K562 (cell line): ENCODE results near the gene MALAT1. TPM values are rescaled to one million over a fixed set of nuclear protein-coding genes. Genes with fewer than 3 reads are reported as not detected.
A peak's percentile ranks its signal among the peaks of the same experiment; 100 is the strongest.

ENCODE experiments used
- CHD4 ChIP-seq: fragments of 200-600 bp; sonication (generic); IDR thresholded peaks from 3 replicates; pipeline ENCODE4 v1.6.1; 2012; ENCODE audit warnings: low read depth, mild to moderate bottlenecking, mixed read lengths, low read length, inconsistent platforms; ENCODE audit not compliant: insufficient read depth, insufficient replicate concordance, poor library complexity, severe bottlenecking
- CXXC5 ChIP-seq: fragments of 250-450 bp; sonication (Bioruptor Pico); IDR thresholded peaks from 2 replicates; pipeline ENCODE4 v1.8.0; 2022; ENCODE audit warnings: inconsistent platforms, mild to moderate bottlenecking, moderate library complexity
- GABPA ChIP-seq: fragments of 200-800 bp; sonication (Bioruptor generic); conservative IDR thresholded peaks from 2 replicates; pipeline ENCODE4 v1.6.1; 2016; ENCODE audit warnings: low read depth, missing genetic modification characterization, missing compliant biosample characterization
- PHB ChIP-seq: fragments of 250-450 bp; sonication (Bioruptor Pico); IDR thresholded peaks from 2 replicates; pipeline ENCODE4 v1.5.0; 2021
- POLR3A ChIP-seq: IDR thresholded peaks from 2 replicates; pipeline ENCODE4 v1.6.1; 2011; ENCODE audit warnings: borderline replicate concordance, mild to moderate bottlenecking, moderate library complexity; ENCODE audit not compliant: insufficient read length, insufficient read depth; ENCODE audit errors: extremely low read depth
- ZNF133 ChIP-seq: fragments of 250-450 bp; sonication (Bioruptor Pico); IDR thresholded peaks from 2 replicates; pipeline ENCODE4 v1.4.0; 2020; ENCODE audit warnings: mild to moderate bottlenecking
- polyA plus RNA-seq, 8 experiments: library from polyadenylated mRNA; depleted of rRNA in 4 of 8; stranded (reverse) in 5 of 8; unstranded in 3 of 8; fragments of >200 nt; fragmentation: Nextera tagmentation in 2 of 8; fragmentation: Illumina TruSeq in 1 of 8; extraction: Ambion mirVana in 2 of 8; extraction: Trizol in 1 of 8; gene quantifications; 2 replicates each; pipeline versions ENCODE4 v1.2.1 to v1.2.3, GENCODE V29; 2011 to 2014; ENCODE audit warnings: inconsistent platforms in 1 of 8, missing spikeins in 1 of 8
- total RNA-seq, 7 experiments: library from RNA; depleted of rRNA in 6 of 7; stranded (reverse); fragments of >200 nt in 6 of 7; fragmentation: Illumina TruSeq in 2 of 7; extraction: Trizol in 2 of 7; gene quantifications; 2 replicates each; pipeline versions ENCODE4 v1.2.1 to v1.2.3, GENCODE V29; 2011 to 2021; ENCODE audit warnings: low replicate concordance in 1 of 7
- TF ChIP-seq, protein P1 (sequence below): fragments of 450-650 bp; IDR thresholded peaks from 2 replicates; pipeline ENCODE4 v1.6.1; 2018; ENCODE audit not compliant: partially characterized antibody
- TF ChIP-seq, protein P2 (sequence below): fragments of 450-650 bp; IDR thresholded peaks from 2 replicates; pipeline ENCODE4 v1.7.0; 2016; ENCODE audit warnings: borderline replicate concordance
- TF ChIP-seq, protein P3 (sequence below): fragments of 200-600 bp; sonication (generic); IDR thresholded peaks from one replicate; pipeline ENCODE4 v1.6.1; 2012; ENCODE audit warnings: mild to moderate bottlenecking, low read depth, low read length, inconsistent platforms

The MALAT1 gene
- total and polyA plus RNA-seq, 9 of the 15 experiments (the other 6 are each of a cell fraction or from before 2014, with no cell fraction given): 363 to 8,715 (median 2,351) TPM

DNA sequence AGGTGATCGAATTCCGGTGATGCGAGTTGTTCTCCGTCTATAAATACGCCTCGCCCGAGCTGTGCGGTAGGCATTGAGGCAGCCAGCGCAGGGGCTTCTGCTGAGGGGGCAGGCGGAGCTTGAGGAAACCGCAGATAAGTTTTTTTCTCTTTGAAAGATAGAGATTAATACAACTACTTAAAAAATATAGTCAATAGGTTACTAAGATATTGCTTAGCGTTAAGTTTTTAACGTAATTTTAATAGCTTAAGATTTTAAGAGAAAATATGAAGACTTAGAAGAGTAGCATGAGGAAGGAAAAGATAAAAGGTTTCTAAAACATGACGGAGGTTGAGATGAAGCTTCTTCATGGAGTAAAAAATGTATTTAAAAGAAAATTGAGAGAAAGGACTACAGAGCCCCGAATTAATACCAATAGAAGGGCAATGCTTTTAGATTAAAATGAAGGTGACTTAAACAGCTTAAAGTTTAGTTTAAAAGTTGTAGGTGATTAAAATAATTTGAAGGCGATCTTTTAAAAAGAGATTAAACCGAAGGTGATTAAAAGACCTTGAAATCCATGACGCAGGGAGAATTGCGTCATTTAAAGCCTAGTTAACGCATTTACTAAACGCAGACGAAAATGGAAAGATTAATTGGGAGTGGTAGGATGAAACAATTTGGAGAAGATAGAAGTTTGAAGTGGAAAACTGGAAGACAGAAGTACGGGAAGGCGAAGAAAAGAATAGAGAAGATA lies at the start of gene MALAT1 (continued):
- TF ChIP-seq, protein P1, sequence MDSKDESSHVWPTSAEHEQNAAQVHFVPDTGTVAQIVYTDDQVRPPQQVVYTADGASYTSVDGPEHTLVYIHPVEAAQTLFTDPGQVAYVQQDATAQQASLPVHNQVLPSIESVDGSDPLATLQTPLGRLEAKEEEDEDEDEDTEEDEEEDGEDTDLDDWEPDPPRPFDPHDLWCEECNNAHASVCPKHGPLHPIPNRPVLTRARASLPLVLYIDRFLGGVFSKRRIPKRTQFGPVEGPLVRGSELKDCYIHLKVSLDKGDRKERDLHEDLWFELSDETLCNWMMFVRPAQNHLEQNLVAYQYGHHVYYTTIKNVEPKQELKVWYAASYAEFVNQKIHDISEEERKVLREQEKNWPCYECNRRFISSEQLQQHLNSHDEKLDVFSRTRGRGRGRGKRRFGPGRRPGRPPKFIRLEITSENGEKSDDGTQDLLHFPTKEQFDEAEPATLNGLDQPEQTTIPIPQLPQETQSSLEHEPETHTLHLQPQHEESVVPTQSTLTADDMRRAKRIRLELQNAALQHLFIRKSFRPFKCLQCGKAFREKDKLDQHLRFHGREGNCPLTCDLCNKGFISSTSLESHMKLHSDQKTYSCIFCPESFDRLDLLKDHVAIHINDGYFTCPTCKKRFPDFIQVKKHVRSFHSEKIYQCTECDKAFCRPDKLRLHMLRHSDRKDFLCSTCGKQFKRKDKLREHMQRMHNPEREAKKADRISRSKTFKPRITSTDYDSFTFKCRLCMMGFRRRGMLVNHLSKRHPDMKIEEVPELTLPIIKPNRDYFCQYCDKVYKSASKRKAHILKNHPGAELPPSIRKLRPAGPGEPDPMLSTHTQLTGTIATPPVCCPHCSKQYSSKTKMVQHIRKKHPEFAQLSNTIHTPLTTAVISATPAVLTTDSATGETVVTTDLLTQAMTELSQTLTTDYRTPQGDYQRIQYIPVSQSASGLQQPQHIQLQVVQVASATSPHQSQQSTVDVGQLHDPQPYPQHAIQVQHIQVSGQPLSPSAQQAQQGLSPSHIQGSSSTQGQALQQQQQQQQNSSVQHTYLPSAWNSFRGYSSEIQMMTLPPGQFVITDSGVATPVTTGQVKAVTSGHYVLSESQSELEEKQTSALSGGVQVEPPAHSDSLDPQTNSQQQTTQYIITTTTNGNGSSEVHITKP: no peak
- TF ChIP-seq GABPA (no peak), ZNF133 (CRISPR knock-in tag) (peak; percentile 52; the same call in 1 of the 2 replicates), CXXC5 (CRISPR knock-in tag) (peak; percentile 93), PHB (CRISPR knock-in tag) (peak; percentile 97), POLR3A (no peak), CHD4 (no peak)
- TF ChIP-seq, protein P2, sequence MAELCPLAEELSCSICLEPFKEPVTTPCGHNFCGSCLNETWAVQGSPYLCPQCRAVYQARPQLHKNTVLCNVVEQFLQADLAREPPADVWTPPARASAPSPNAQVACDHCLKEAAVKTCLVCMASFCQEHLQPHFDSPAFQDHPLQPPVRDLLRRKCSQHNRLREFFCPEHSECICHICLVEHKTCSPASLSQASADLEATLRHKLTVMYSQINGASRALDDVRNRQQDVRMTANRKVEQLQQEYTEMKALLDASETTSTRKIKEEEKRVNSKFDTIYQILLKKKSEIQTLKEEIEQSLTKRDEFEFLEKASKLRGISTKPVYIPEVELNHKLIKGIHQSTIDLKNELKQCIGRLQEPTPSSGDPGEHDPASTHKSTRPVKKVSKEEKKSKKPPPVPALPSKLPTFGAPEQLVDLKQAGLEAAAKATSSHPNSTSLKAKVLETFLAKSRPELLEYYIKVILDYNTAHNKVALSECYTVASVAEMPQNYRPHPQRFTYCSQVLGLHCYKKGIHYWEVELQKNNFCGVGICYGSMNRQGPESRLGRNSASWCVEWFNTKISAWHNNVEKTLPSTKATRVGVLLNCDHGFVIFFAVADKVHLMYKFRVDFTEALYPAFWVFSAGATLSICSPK: no peak
- TF ChIP-seq, protein P3, sequence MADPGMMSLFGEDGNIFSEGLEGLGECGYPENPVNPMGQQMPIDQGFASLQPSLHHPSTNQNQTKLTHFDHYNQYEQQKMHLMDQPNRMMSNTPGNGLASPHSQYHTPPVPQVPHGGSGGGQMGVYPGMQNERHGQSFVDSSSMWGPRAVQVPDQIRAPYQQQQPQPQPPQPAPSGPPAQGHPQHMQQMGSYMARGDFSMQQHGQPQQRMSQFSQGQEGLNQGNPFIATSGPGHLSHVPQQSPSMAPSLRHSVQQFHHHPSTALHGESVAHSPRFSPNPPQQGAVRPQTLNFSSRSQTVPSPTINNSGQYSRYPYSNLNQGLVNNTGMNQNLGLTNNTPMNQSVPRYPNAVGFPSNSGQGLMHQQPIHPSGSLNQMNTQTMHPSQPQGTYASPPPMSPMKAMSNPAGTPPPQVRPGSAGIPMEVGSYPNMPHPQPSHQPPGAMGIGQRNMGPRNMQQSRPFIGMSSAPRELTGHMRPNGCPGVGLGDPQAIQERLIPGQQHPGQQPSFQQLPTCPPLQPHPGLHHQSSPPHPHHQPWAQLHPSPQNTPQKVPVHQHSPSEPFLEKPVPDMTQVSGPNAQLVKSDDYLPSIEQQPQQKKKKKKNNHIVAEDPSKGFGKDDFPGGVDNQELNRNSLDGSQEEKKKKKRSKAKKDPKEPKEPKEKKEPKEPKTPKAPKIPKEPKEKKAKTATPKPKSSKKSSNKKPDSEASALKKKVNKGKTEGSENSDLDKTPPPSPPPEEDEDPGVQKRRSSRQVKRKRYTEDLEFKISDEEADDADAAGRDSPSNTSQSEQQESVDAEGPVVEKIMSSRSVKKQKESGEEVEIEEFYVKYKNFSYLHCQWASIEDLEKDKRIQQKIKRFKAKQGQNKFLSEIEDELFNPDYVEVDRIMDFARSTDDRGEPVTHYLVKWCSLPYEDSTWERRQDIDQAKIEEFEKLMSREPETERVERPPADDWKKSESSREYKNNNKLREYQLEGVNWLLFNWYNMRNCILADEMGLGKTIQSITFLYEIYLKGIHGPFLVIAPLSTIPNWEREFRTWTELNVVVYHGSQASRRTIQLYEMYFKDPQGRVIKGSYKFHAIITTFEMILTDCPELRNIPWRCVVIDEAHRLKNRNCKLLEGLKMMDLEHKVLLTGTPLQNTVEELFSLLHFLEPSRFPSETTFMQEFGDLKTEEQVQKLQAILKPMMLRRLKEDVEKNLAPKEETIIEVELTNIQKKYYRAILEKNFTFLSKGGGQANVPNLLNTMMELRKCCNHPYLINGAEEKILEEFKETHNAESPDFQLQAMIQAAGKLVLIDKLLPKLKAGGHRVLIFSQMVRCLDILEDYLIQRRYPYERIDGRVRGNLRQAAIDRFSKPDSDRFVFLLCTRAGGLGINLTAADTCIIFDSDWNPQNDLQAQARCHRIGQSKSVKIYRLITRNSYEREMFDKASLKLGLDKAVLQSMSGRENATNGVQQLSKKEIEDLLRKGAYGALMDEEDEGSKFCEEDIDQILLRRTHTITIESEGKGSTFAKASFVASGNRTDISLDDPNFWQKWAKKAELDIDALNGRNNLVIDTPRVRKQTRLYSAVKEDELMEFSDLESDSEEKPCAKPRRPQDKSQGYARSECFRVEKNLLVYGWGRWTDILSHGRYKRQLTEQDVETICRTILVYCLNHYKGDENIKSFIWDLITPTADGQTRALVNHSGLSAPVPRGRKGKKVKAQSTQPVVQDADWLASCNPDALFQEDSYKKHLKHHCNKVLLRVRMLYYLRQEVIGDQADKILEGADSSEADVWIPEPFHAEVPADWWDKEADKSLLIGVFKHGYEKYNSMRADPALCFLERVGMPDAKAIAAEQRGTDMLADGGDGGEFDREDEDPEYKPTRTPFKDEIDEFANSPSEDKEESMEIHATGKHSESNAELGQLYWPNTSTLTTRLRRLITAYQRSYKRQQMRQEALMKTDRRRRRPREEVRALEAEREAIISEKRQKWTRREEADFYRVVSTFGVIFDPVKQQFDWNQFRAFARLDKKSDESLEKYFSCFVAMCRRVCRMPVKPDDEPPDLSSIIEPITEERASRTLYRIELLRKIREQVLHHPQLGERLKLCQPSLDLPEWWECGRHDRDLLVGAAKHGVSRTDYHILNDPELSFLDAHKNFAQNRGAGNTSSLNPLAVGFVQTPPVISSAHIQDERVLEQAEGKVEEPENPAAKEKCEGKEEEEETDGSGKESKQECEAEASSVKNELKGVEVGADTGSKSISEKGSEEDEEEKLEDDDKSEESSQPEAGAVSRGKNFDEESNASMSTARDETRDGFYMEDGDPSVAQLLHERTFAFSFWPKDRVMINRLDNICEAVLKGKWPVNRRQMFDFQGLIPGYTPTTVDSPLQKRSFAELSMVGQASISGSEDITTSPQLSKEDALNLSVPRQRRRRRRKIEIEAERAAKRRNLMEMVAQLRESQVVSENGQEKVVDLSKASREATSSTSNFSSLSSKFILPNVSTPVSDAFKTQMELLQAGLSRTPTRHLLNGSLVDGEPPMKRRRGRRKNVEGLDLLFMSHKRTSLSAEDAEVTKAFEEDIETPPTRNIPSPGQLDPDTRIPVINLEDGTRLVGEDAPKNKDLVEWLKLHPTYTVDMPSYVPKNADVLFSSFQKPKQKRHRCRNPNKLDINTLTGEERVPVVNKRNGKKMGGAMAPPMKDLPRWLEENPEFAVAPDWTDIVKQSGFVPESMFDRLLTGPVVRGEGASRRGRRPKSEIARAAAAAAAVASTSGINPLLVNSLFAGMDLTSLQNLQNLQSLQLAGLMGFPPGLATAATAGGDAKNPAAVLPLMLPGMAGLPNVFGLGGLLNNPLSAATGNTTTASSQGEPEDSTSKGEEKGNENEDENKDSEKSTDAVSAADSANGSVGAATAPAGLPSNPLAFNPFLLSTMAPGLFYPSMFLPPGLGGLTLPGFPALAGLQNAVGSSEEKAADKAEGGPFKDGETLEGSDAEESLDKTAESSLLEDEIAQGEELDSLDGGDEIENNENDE: peak; percentile 57
